GM23248 (cell line): Measurements from ENCODE around the gene DPH1. TPM values are rescaled to one million over a fixed set of nuclear protein-coding genes. Genes with fewer than 3 reads are reported as not detected.
A peak's percentile ranks its signal among the peaks of the same experiment; 100 is the strongest.

Experiments
- DNase-seq: peaks from one replicate; pipeline ENCODE4 v3.0.0-alpha.2; 2015
- H2AFZ ChIP-seq: fragments of 200-600 bp; sonication (generic); 2 replicates; pipeline ENCODE4 v1.6.1; 2016; ENCODE audit warnings: antibody characterized with exemption
- H3F3A ChIP-seq: fragments of 200-600 bp; sonication (generic); 2 replicates; pipeline ENCODE4 v1.6.1; 2016; ENCODE audit warnings: mild to moderate bottlenecking, antibody characterized with exemption, mixed run types; ENCODE audit not compliant: insufficient read depth
- H3K27ac ChIP-seq: fragments of 200-600 bp; sonication (generic); 2 replicates; pipeline ENCODE4 v1.5.1; 2016; ENCODE audit warnings: mild to moderate bottlenecking
- H3K27me3 ChIP-seq: fragments of 200-600 bp; sonication (generic); replicated peaks from 2 replicates; pipeline ENCODE4 v1.6.1; 2016; ENCODE audit warnings: mild to moderate bottlenecking; ENCODE audit not compliant: insufficient read depth
- H3K36me3 ChIP-seq: fragments of 200-600 bp; sonication (generic); 2 replicates; pipeline ENCODE4 v1.6.1; 2016; ENCODE audit warnings: low read depth, mild to moderate bottlenecking
- H3K4me1 ChIP-seq: fragments of 200-600 bp; sonication (generic); 2 replicates; pipeline ENCODE4 v1.6.1; 2016; ENCODE audit warnings: mild to moderate bottlenecking; ENCODE audit not compliant: insufficient read depth
- H3K4me2 ChIP-seq: fragments of 200-600 bp; sonication (generic); one replicate; pipeline ENCODE4 v1.6.1; 2016; ENCODE audit warnings: mild to moderate bottlenecking; ENCODE audit not compliant: unreplicated experiment
- H3K4me3 ChIP-seq: fragments of 200-600 bp; sonication (generic); 2 replicates; pipeline ENCODE4 v1.5.1; 2016; ENCODE audit warnings: mild to moderate bottlenecking
- H3K79me2 ChIP-seq: fragments of 200-600 bp; sonication (generic); 2 replicates; pipeline ENCODE4 v1.6.1; 2016; ENCODE audit warnings: mild to moderate bottlenecking; ENCODE audit not compliant: insufficient read depth
- H3K9ac ChIP-seq: fragments of 200-600 bp; sonication (generic); 2 replicates; pipeline ENCODE4 v1.6.1; 2016; ENCODE audit warnings: mild to moderate bottlenecking
- H3K9me2 ChIP-seq: fragments of 200-600 bp; sonication (generic); 2 replicates; pipeline ENCODE4 v1.6.1; 2016; ENCODE audit warnings: mixed run types, mild to moderate bottlenecking, moderate library complexity; ENCODE audit not compliant: insufficient read depth
- H3K9me3 ChIP-seq: fragments of 200-600 bp; sonication (generic); one replicate; pipeline ENCODE4 v1.6.1; 2017; ENCODE audit warnings: low read depth
- H4K20me1 ChIP-seq: fragments of 200-600 bp; sonication (generic); 2 replicates; pipeline ENCODE4 v1.6.0; 2016; ENCODE audit not compliant: insufficient read depth
- EZH2 ChIP-seq: fragments of 200-600 bp; sonication (generic); IDR thresholded peaks from 2 replicates; pipeline ENCODE4 v1.6.1; 2018; ENCODE audit warnings: antibody characterized with exemption, mild to moderate bottlenecking; ENCODE audit not compliant: insufficient read depth, poor library complexity, severe bottlenecking
- EZH2phosphoT487 ChIP-seq: fragments of 200-600 bp; sonication (generic); IDR thresholded peaks from 2 replicates; pipeline ENCODE4 v1.6.1; 2018; ENCODE audit warnings: antibody characterized with exemption, moderate library complexity, mild to moderate bottlenecking, low read depth; ENCODE audit not compliant: insufficient read depth
- WGBS, 2 experiments: methylation state at CpG; one replicate each; pipeline ENCODE4 v1.1.6; 2015 to 2017; ENCODE audit warnings: low lambda C conversion rate in 2 of 2, low coverage in 1 of 2; ENCODE audit errors: missing lambda C conversion rate in 2 of 2; 5-methylcytosine and 5-hydroxymethylcytosine counted together
- in situ Hi-C: fragments of 300-500 bp; cut with MboI; formaldehyde crosslinking; loops from 2 replicates; pipeline ENCODE4 v1.15.0; 2020
- polyA plus RNA-seq: library from polyadenylated mRNA; unstranded; fragments of >200 nt; fragmentation: Nextera tagmentation; extraction: Ambion mirVana; gene quantifications from 2 replicates; pipeline ENCODE4 v1.2.1, GENCODE V29; 2016
- total RNA-seq: library from RNA; depleted of rRNA; stranded (reverse); fragments of >200 nt; shearing (Covaris generic); gene quantifications from 2 replicates; pipeline ENCODE4 v1.2.3, GENCODE V29; 2014

DPH1 gene
- total and polyA plus RNA-seq, 2 experiments from 2014 or later, result 41.2 to 58.1 TPM

- Histone ChIP-seq H3K4me3 (peak overlapping the region; percentile 25; the same call in 1 of the 2 replicates), H4K20me1 (no peaks in the 10 kb centered on the region), H3K9ac (peak overlapping the region; percentile 39), H3K4me2 (peak overlapping the region; percentile 44), H3K27ac (peak overlapping the region; percentile 26), H3K4me1 (peaks cover 26% of the 10 kb centered on the region), H3K9me2 (no peaks in the 10 kb centered on the region), H3K9me3 (no peaks in the 10 kb centered on the region), H3F3A (peaks cover 12% of the 10 kb centered on the region; the same call in 1 of the 2 replicates), H3K36me3 (peaks cover 5% of the 10 kb centered on the region; the same call in 1 of the 2 replicates), H2AFZ (no peak overlapping the region), H3K27me3 (no peaks in the 10 kb centered on the region), H3K79me2 (peaks cover 19% of the 10 kb centered on the region)
- in situ Hi-C loops, result no loop called here
- 12 to 17% methylated on average over 5 to 7 of the region's 9 CpGs for WGBS, 2 experiments
- TF ChIP-seq EZH2phosphoT487, result no peak
- no peak for TF ChIP-seq EZH2
- peak; percentile 94 for DNase-seq
These were observed 5.0 kb downstream of the DPH1 start for GRCh38 chr17:2034806-2035540.

GRCh38 chr17:2035541-2036488 lies 5.9 kb downstream of the DPH1 start:
- WGBS, 2 experiments, result 87 to 88% methylated on average over 27 of the region's 29 CpGs
- Histone ChIP-seq H3K4me2 (no peak overlapping the region), H3K36me3 (peaks cover 5% of the 10 kb centered on the region; the same call in 1 of the 2 replicates), H2AFZ (no peak overlapping the region), H3K4me3 (peak overlapping the region; percentile 25; the same call in 1 of the 2 replicates), H3K9ac (peak overlapping the region; percentile 39), H3K79me2 (peaks cover 18% of the 10 kb centered on the region), H3K27me3 (no peaks in the 10 kb centered on the region), H3K9me2 (no peaks in the 10 kb centered on the region), H3K27ac (peak overlapping the region; percentile 26), H4K20me1 (no peaks in the 10 kb centered on the region), H3K4me1 (peaks cover 26% of the 10 kb centered on the region), H3K9me3 (no peaks in the 10 kb centered on the region), H3F3A (peaks cover 20% of the 10 kb centered on the region)
- TF ChIP-seq EZH2 (no peak), EZH2phosphoT487 (no peak)
- DNase-seq, result no peak
- in situ Hi-C loops, result no loop called here

GRCh38 chr17:2037155-2037554 lies 7.2 kb downstream of the DPH1 start:
- Histone ChIP-seq H3K36me3 (peaks cover 5% of the 10 kb centered on the region; the same call in 1 of the 2 replicates), H2AFZ (no peak overlapping the region), H3K9ac (no peak overlapping the region), H3F3A (peaks cover 23% of the 10 kb centered on the region), H3K79me2 (peaks cover 6% of the 10 kb centered on the region), H3K9me2 (no peaks in the 10 kb centered on the region), H3K27me3 (no peaks in the 10 kb centered on the region), H3K4me1 (peaks cover 16% of the 10 kb centered on the region), H3K27ac (no peak overlapping the region), H3K9me3 (no peaks in the 10 kb centered on the region), H4K20me1 (no peaks in the 10 kb centered on the region), H3K4me3 (no peak overlapping the region), H3K4me2 (no peak overlapping the region)
- 87 to 89% methylated on average over 10 of the region's 10 CpGs for WGBS, 2 experiments
- TF ChIP-seq EZH2phosphoT487 (no peak), EZH2 (no peak)
- DNase-seq, result no peak
- in situ Hi-C loops, result no loop called here

GRCh38 chr17:2040219-2040827 lies 10.4 kb downstream of the DPH1 start:
- peaks cover 29% of the 10 kb centered on the region for H3K79me2 ChIP-seq
- in situ Hi-C loops, result no loop called here
- peaks cover 25% of the 10 kb centered on the region for H3K4me1 ChIP-seq
- no peak overlapping the region for H3K27ac ChIP-seq
- peaks cover 34% of the 10 kb centered on the region for H3F3A ChIP-seq
- H3K27me3 ChIP-seq, result no peaks in the 10 kb centered on the region
- H3K4me2 ChIP-seq, result no peak overlapping the region
- TF ChIP-seq EZH2 (no peak), EZH2phosphoT487 (no peak)
- H3K4me3 ChIP-seq, result no peak overlapping the region
- H3K9me2 ChIP-seq, result no peaks in the 10 kb centered on the region
- H3K9me3 ChIP-seq, result no peaks in the 10 kb centered on the region
- no peaks in the 10 kb centered on the region for H4K20me1 ChIP-seq
- H3K36me3 ChIP-seq, result peaks cover 12% of the 10 kb centered on the region; the same call in 1 of the 2 replicates
- no peak overlapping the region for H2AFZ ChIP-seq
- WGBS, 2 experiments, result 85 to 87% methylated on average over 7 of the region's 7 CpGs
- no peak overlapping the region for H3K9ac ChIP-seq
- peak; percentile 25 for DNase-seq
